SK-MEL-5 (cell line): ENCODE results near the gene PHF3. TPM values are rescaled to one million over a fixed set of nuclear protein-coding genes. Genes with fewer than 3 reads are reported as not detected.
A peak's percentile ranks its signal among the peaks of the same experiment; 100 is the strongest.

Experiments used
- DNase-seq: peaks from one replicate; pipeline ENCODE4 v3.0.0-alpha.2; 2016; ENCODE audit warnings: low read depth, low spot score
- in situ Hi-C: cut with HindIII; loops from 2 replicates; pipeline ENCODE4 v1.10.0; 2016; ENCODE audit warnings: low sequenced_read_pairs, high pct_unique_total_duplicates, low pct_unique_long_range_greater_than_20kb
- total RNA-seq: library from RNA; depleted of rRNA; stranded (reverse); fragments of >200 nt; shearing (Covaris generic); gene quantifications from 2 replicates; pipeline ENCODE4 v1.2.3, GENCODE V29; 2014

PHF3 gene
- total RNA-seq, 1 experiment from 2014 or later = 43.9 TPM

DNA sequence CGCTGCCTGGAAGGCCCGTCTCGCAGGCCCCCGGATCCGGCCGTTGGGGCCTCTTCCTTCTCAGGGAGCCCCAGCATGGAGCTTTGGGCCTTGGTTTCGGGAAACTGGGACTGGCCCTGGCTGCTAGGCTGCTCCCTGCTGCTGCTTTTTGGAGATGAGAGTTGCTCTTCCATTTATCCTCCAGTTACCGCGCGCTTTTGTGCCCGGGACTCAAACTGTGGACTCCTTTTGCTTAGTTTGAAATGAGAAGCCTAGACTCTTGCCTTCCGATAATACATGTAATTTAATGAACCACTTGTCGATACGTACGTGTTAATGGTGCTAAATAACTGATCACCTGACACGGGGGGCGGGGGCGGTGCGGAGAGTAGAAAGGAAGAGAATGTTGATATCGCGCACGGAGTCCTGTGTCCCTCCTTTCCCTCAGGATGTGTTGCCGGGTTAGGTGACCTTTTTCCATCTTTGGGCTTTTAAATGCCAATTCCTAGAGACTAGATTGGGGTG is 968 bp downstream of the PHF3 start:
- in situ Hi-C loops = no loop called here

DNA sequence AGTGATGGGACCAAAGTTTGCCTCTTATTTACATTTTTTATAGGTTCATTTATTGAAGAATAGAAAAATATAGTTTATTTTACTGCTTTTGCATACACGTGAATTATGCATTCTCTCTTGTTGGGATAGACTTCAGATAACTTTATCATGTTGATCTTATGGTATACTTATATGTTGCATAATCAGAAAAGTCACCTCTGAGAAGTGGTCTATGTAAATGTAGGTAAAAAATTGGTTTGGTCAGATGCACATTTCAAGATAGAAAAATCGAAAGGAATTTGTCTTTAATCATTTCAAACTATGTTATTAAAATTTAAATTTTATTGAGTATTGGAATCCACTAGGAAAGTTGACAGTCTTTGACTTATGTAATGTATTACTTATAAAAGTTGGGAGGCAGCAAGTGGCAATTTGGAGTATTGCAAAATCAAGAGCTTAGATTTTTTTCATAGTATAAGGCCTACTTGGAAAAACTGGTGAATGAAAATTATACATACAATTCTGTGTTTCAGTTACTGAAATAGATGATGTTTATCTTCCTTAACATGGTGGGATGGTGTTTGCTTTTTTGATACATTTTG is 2.4 kb downstream of the PHF3 start:
- in situ Hi-C loops = no loop called here
- DNase-seq = no peak

More for the DNA sequence above, 968 bp downstream of the PHF3 start:
- peak; percentile 48 for DNase-seq

- in situ Hi-C loops = no loop called here
- no peak for DNase-seq
These were observed 4.5 kb downstream of the PHF3 start for GRCh38 chr6:63640062-63640461.

- peak; percentile 12 for DNase-seq
- in situ Hi-C loops = no loop called here
These were observed 8.3 kb downstream of the PHF3 start for GRCh38 chr6:63643862-63644261.

DNA sequence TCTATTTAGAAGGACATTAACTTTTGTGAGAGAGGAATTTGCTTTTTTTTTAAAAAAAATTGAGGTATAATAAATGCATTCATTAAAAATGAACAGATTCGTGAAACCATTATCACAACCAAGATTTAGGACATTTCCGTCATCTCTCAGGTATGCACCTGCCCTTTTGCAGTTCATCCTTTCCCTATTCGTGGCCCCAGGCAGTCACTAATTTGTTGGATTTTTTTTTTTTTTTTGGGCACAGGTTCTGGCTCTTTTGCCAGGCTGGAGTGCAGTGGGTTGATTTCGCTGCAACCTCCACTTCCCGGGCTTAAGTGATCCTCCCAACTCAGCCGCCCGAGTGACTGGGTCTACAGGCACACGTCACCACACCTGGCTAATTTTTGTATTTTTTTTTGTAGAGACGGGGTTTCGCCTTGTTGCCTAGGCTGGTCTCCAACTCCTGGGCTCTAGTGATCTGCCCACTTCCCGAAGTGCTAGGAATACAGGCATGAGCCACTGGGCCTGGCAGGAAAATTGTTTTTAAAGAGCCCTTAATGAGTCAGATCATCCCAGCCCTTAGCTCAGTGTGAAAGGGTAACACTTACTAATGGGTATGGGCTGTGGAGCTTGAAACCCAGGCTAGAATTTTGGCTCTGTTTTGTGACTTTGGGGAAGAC is 9.2 kb downstream of the PHF3 start:
- in situ Hi-C loops = no loop called here
- no peak for DNase-seq

DNA sequence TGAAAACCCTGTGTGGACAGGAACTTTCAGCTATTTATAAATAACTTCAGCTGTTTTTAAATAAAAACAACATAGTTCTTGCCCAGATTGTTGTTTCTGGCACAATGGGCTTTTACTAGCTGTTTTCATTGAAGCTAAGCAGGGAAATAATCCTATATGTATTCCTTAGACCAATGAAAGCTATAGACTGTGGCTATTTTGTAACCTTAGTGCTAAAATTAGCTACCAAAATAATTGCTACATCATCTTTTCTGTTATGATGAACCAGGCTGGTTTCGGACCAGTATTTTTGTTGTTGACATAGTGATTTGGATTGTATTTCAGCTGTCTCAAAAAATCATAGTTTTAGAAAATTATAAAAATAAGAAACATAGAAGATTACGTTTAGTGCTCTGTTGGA is 13.7 kb downstream of the PHF3 start:
- in situ Hi-C loops = no loop called here
- DNase-seq = no peak

DNA sequence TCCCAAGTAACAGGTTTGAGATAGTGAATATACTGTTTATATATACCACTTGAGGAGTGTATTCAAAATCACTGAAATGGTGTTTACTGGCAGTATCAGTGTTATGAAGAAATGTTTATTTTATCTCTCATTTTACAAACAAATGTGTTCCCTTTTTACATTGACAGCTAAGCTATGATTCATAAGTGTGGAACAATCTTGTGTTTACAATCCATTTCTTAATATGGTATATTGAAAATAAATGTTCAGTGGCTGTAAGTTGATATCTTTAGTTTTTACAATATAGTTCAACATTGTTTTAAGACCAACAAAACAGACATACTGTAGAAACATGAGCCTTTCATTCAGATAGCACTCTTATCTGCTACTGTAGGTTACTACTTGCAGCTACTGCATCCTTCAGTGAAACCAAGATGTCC is 14.3 kb downstream of the PHF3 start:
- in situ Hi-C loops = no loop called here
- DNase-seq = no peak

DNA sequence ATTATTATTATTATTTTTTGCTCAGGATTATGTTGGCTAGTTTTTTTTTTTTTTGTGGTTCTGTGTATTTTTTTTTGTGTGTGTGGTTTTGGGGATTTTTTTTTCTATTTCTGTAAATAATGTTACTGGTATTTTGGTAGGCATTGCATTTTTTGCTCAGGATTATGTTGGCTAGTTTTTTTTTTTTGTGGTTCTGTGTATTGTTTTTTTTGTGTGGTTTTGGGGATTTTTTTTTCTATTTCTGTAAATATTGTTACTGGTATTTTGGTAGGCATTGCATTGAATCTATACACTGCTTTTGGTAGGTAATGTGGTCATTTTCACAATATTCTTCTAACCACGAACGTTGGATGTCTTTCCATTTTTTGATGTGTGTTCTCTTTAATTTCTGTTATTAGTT is 17.4 kb downstream of the PHF3 start:
- no peak for DNase-seq
- in situ Hi-C loops = no loop called here

GRCh38 chr6:63660757-63661156 is 25.2 kb downstream of the PHF3 start:
- DNase-seq = no peak
- in situ Hi-C loops = no loop called here

DNA sequence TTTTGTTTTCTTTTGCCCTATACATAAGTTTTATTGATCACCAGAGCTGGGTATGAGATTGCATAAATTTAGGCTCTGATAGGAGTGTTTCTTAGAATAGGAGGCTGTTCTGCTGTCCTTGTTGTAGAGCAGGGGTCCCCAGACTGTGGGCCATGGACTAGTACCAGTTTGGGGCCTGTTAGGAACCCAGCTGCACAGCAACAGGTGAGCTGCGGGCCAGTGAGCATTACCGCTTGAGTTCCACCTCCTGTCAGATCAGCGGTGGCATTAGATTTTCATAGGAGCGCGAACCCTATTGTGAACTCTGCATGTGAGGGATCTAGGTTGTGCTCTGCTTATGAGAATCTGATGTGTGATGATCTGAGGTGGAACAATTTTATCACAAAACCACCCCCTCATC is 26.2 kb downstream of the PHF3 start:
- DNase-seq = no peak
- in situ Hi-C loops = no loop called here

DNA sequence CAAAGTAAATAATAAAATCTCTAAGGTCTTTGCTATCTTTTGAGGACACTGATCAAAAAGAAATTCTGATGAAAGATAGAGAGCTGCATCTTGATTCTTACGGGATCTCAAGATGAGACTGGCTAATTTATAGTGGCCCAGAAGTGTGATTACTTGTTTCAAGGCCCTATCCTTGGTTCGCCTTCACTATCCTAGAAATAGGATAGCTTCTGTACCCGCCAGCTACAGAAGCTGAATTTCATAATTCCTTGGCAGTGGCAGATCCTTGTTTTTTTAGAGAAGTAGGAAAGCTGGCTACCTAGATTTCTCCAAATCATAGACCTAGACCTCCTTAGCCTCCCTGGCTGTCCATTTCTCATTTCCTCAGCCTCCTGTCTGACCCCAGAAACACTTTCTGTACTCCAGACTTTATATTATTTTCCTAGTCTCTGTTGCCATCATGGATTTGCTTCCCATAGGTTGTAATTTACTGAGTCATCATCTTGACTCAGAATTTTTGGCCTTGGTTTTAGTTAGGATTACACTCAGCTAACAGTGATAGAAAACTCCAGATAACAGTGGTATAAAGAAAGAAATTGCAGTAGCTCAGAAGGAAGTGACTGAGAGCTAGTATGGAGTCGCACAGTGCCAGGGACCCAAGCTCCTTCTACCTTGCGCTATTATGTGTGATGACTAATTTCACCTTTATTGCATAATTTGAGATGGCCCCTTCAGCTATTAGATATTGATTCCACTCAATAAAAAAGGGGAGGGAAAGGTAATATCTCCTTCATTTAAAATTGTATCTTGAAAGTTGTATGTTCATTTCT is 27.7 kb downstream of the PHF3 start:
- in situ Hi-C loops = no loop called here
- DNase-seq = no peak

GRCh38 chr6:63663956-63664281 is 28.3 kb downstream of the PHF3 start:
- DNase-seq = no peak
- in situ Hi-C loops = no loop called here

DNA sequence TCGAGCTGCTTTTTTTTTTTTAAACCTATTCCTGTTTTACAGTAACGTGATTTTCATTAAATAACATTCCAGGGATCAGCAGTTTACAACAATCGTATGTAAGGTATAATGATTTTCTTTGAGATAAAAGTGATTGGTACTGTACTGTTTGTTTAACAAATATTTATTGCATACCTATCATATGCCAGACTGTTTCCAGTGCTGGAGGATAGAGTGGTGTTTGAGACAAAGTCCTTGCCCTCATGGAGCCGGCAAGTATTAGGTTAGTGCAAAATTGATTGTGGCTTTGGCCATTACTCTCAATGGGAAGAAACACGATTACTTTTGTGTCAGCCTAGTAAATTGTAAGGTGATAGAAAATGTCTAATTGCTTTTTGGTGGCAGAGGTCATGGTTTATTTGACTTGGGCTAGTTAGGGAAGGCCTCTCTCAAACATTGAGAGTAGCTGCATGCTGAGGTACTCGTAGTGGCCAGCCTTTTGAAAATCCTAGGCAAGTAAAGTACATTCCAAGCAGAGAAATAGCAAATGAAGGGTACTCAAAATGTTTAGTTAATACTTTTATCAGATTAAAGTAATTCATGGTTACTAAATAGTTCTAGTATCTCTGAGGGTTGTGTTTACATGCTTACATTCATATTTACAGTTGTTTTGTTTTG is 35.6 kb downstream of the PHF3 start:
- DNase-seq = no peak
- in situ Hi-C loops = no loop called here

GRCh38 chr6:63672582-63673129 is 37.1 kb downstream of the PHF3 start:
- DNase-seq = no peak
- in situ Hi-C loops = no loop called here

- in situ Hi-C loops = no loop called here
- DNase-seq = no peak
These were observed 38.1 kb downstream of the PHF3 start for GRCh38 chr6:63673692-63674091.

GRCh38 chr6:63674635-63675034 is 39.0 kb downstream of the PHF3 start:
- DNase-seq = no peak

GRCh38 chr6:63675138-63675537 is 39.5 kb downstream of the PHF3 start:
- in situ Hi-C loops = no loop called here
- DNase-seq = no peak

More at GRCh38 chr6:63674635-63675034, 39.0 kb downstream of the PHF3 start:
- in situ Hi-C loops = no loop called here
